Stimulated activated CD8-positive, alpha-beta memory T cell treated with anti-CD3 and anti-CD28 coated beads, Interleukin-15, amount 100 ng/mL, for 1 hour (primary cell): ENCODE measurements around the gene KLHL35.

Source experiments
- DNase-seq: peaks from one replicate; pipeline ENCODE4 v3.0.0-alpha.2; 2020; ENCODE audit warnings: low read depth

Gene KLHL35

DNA sequence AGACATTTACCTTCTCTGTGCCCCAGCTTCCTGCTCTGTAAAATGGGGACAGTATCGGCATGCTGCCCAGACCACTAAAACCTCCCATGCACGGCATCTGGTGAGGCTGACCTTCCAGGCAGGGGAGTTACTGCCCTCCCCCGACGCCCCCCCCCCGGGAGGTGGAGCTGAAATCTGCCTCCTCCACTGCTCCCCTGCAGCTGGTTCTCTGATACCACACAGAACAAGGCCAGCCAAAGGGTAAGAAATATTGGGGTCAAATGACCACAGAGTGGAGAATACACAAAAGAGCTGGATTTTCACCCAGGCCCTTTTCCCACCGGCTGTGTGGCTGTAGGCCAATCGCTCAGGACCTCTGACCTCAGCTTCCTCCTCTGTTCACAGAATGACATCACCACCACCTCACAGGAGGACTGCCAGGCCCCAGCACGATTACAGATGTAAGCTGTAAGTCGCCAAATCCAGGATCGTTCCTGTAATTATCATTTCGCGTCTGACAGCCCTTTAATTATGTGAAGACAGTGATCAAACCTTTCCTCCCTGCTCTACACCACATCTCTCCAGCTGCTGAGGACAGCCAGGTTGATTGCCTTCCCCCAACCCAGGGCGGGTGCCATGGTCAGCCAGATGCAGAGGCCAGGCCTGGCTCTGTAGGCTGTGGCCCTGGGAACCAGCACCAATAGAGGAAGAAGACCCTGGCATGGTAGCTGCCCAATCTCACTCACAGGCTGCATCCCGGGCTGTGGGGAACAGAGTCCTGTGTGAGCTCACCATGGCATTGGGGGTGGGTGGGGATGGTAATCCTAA is 35.7 kb upstream of the KLHL35 start:
- DNase-seq: no peak

GRCh38 chr11:75467881-75468280 is 34.9 kb upstream of the KLHL35 start:
- DNase-seq: no peak

DNA sequence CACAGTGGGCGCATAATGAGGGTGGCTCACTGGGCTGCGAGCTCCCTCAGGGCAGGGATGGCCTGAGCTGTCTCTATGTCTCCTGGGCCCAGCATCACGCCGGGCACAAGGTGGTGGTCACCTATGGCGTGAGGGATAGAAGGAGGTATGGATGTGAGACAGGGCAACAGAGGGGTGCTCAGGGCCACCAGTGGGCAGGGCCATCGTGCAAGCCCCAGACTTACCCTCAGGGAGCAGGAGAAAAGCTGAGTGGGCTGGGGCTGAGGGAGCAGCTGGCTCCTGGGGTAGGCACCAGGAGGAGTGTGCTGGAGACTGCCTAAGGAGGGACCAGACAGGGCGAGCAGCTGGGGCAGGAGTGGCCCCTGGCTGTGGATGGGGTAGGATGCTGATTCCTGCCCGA is 34.3 kb upstream of the KLHL35 start:
- DNase-seq: no peak

DNA sequence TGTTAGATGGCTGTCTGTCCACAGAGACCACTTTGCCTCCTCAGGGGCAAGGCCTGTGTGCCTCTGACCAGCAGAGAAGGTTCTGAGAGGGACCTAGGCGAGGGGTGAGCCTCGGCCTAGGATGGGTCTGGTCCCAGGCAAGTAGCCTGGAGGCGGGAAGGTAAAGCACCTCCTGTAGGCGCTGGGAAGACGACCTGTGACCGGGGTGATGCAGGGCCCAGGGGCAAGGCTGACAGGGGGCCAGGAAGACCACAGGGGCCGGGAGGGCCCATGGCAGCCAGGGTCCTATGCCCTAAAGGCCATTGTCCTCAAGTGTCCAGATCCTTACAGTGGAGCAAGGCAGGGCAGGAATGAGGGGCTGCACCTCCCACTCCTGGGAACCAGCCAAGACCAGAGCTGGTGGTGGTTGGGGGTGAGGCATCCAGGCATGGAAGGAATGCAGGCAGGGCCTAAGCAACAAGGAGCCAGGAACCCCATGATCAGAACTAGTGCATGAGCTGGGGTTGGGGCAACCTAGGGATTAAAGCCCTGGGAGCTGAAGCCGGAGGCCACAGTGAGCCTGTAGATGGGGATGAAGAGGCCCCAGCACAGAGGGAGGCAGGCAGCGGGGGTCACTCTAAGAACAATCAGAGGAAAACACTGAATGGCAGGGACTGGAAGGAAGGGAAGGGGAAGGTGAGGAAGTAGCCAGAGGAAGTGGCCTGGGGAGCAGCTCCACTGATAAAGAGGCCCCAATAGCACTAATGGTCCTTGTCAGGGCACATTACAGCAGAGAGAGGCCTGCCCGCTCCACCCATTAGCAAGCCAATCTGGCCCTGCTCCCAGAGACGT is 32.9 kb upstream of the KLHL35 start:
- DNase-seq: no peak

- no peak for DNase-seq
These were observed 30.2 kb upstream of the KLHL35 start for GRCh38 chr11:75463106-75463774.

DNA sequence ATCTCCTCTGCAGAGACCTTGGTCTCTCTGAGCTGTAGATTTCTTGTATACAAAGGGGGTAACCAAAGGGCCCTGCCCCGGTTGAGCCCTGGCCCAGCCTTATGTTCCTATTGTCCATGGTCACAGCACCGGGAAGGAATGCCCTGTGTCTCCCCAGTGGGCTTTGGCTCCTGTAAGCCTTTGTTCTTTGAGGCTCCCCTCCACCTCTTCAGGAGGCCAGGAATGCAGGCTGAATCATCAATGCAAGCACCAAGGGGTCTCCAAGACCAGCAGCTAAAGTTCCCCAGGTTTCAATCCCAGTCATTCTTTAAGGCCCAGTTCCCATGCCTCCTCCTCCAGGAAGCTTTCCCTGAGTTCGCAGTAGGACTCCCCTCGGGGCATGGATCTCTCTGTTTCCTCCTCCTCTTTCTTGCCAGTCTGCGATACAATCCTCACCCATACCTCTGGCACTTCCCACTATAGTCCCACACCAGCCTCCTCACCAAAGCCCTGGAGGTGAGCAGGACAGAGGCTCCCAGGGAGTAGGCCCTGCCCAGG is 29.2 kb upstream of the KLHL35 start:
- DNase-seq: no peak

DNA sequence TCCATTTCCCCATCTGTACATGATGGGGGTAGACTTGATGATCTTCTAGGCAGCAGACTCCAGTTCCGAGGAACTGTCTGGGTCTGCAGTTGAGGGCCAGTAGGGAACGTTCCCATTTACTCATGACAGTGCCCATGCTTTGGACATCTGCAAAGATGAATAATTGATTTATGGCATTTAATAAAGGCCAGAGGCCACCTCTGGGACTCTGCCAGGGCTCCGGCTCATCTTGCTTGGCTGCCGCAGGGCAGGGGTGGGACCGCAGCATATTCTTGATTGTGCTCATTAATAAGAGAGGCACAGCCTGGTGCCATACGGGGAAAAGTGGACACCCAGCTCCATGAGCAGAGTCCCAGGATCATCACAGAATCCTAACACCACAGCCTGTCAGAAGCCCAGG is 28.1 kb upstream of the KLHL35 start:
- no peak for DNase-seq

DNA sequence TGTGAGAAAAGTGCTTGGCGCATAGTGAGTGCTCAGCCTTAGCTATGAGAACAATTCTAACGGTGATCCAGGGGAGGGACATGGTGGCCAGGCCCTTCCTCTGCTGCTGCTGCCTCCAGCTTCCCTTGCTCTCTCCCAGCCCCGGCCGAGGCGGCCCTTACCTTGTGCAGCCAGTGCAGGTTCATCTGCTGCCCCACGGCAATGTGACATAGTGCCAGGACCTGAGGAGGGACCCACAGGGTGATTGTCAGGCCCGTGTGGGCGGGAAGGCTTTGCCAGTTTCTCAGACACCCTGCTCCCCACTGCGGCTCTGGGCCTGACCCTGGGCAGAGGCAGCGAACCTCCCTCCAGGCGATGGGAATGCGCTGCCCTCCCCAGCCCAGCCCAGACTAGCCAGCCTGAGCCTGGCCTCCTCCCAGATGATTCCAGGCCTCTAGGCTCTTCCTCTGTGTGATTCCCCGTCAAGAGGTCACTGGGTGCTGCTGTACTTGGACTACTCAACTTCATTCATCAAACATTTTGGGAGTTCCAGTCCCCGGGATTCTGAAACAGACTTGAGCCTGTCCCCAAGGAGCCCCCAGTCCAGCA is 23.7 kb upstream of the KLHL35 start:
- DNase-seq: no peak

DNA sequence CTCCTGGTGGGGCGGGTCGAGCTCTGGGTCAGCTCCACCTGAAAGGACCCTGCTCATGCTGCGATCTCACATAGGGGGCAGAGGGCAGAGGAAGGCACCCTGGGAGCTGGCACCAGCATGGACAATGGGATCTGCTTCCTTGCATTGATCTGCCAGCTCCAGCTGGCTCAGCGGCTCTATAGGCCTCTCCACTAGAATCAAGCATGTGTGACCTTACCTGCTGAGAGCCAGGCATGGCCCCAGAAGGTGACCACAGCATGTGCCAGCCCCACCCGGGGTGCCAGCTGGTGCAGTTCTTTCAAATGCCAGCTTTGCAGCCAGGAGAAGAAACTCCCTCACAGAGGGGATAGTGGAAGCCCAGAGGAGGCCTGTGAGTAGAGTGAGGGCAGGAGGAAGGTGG is 22.0 kb upstream of the KLHL35 start:
- DNase-seq: no peak

DNA sequence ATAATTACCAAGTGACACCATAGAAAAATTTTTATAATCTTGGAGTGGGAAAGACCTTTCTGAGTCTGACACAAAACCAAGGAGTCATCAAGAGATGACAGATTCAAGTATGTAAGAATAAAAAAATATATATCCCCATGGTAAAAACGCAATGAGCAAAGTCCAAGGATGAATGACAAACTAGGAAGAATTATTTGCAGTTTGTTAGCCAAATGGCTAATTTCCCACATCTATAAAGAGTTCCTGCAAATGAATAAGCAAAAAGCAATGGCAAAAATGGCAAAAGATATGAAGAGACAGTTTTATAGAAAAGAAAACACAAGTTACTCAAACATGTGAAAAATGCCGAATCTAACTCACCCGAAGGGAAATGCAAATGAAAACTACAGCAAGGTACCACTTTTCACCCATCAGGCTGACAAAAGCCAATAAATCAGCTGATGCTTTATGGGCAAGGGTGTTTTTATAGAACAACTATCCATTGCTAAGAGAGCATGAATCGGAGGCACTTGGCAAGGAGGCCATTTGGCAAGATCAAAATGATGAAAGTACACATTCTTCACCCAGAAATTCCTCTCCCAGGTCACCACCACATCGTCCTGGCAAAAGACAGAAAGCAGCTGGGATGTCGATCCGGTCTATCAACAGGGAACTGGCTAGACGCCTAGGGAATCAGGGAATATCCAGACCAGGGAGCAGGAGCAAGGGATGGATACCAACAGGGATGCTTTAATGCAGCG is 21.1 kb upstream of the KLHL35 start:
- DNase-seq: no peak

GRCh38 chr11:75450826-75451821 is 18.1 kb upstream of the KLHL35 start:
- no peak for DNase-seq

GRCh38 chr11:75450236-75450635 is 17.2 kb upstream of the KLHL35 start:
- no peak for DNase-seq

DNA sequence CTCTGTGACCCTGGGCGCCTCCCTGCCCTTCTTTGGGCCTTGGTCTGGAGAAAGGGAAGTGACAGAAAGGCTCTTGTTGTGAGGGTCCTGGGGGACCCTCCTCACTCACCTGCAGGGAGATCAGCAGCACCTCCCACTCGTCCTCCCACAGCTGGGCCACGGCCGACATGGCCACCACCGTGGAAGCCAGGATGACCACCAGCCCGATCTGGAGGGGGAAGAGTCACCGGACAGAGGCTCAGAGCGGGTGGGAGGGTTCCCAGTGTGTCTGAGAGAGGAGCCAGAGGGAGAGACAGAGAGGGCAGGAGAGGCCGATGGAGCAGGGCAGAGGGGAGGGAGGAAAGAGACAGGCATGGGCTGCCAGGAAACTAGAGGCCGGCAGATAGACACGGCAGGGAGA is 16.8 kb upstream of the KLHL35 start:
- DNase-seq: no peak

GRCh38 chr11:75449271-75449670 is 16.3 kb upstream of the KLHL35 start:
- DNase-seq: no peak

DNA sequence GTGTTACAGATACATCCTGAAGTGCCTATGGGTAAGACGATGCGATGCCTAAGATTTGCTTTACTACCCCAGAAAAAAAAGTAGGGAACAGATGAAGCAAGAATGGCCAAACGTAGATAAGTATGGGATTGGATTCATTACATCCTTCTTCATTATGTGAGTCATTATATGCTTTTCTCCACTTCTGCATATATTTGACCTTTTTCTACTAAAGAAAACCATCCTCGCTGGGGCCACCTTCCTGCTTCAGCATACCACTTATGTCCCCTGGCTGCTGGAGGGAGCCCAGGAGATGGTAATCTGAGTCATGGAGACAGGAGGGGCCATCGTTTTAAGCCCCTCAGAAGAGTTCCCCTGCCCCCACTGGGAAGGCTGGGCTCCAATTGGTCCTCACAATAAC is 14.4 kb upstream of the KLHL35 start:
- no peak for DNase-seq

DNA sequence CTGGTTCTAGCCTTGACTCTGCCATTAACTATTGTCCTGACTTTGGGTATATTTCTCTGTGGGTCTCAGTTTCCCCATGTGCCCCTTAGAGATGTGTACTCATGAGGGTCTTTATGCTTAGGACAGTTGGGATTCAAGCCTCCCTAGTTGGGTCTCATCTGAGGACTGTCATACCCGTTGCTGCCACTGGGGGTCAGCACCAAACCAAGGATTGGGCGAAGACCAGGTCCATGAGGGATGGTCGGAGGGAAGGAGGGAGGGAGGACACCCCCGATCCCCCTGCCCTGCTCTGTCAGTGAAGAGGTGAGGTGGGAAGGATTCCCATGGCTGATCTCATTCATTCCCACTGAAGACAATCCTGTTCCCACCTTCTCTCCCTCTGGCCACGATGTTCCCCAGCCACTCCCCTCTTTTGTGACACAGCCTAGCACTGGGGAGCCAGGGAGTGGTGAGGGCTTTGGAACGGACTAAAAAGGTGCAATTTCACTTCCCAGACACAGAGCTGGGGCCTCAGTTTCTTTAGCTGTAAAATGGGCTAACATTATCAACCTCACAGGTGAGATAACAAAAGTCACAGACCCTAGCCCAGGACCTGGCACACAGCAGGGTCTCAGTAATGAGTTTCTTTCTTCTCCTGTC is 12.4 kb upstream of the KLHL35 start:
- peak; percentile 75 for DNase-seq

DNA sequence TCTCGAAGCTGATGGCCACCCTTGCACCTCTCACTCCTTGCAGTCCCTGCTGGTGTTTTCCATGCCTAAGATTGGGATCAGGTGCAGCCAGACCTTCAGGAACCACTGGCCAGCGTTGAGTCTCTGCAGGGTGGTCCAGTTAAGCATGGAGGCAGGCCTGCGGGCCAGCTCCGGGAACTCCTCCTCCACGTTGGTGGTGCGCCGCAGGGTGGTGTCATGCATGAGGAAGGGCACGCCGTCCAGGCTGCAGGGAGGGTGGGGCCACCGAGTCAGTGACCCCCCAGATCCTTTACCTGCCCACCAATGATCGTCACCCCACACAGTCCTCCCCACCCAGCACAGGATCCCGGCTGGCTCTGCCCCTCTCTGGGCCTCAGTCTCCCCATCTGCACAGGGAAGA is 10.0 kb upstream of the KLHL35 start:
- no peak for DNase-seq

- no peak for DNase-seq
These were observed 9.3 kb upstream of the KLHL35 start for GRCh38 chr11:75442161-75442885.

DNA sequence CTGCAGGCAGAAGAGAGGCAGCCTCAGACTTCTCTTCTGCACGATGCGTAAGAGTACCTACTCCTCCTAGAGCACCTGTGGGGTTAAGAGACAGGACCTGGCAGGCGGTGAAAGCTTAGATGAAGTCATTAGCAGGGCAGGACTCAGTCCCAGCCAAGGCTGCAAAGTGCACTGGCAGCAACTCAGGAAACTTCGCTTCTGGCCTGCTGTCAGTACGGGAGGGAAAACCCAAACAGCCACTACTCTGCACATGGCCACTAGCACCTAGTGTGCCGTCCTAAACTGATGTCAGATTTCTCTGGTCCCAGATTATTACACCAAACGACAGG is 8.8 kb upstream of the KLHL35 start:
- no peak for DNase-seq
